ENCODE measurements around the gene PLB1.
A peak's percentile ranks its signal among the peaks of the same experiment; 100 is the strongest.

PLB1 gene

DNA sequence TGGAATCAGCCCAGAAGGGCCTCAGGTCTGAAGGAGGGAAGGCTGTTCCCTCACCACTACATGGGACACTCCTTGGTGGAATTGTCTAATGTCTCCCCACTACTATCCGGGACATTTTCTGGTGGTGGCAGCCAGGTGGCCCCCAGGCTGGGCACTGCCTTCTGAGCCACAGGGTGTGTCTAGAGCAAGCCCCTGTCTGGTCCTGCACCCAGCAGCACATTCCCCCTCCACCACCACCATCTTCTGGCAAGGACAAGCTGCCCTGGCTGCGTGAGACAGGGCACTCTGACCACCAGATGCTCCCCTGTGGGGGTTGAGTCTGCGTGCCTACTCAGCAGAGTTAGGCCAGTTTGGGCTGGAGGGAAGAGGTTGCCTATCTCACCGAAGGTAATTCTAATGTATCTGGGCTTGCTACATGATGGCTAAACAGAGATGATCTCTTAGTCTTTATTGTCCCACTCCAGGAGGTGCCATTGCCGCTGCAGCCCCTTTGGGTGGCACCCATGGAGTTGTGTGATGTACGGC, 106.3 kb downstream of the PLB1 start:
- H3K36me3 ChIP-seq (ENCODE audit: control insufficient read depth, insufficient read depth, low read length), result no peaks in the 10 kb centered on the region
- H3K9ac ChIP-seq, result no peak overlapping the region
- no peaks in the 10 kb centered on the region for H3K27me3 ChIP-seq (ENCODE audit: control insufficient read depth, insufficient read depth, low read length)
- H2AFZ ChIP-seq, result no peak overlapping the region
- peak overlapping the region; percentile 29 for H3K27ac ChIP-seq
- no peak overlapping the region for H3K4me2 ChIP-seq (ENCODE audit: low read length)
- TF ChIP-seq, protein P1, sequence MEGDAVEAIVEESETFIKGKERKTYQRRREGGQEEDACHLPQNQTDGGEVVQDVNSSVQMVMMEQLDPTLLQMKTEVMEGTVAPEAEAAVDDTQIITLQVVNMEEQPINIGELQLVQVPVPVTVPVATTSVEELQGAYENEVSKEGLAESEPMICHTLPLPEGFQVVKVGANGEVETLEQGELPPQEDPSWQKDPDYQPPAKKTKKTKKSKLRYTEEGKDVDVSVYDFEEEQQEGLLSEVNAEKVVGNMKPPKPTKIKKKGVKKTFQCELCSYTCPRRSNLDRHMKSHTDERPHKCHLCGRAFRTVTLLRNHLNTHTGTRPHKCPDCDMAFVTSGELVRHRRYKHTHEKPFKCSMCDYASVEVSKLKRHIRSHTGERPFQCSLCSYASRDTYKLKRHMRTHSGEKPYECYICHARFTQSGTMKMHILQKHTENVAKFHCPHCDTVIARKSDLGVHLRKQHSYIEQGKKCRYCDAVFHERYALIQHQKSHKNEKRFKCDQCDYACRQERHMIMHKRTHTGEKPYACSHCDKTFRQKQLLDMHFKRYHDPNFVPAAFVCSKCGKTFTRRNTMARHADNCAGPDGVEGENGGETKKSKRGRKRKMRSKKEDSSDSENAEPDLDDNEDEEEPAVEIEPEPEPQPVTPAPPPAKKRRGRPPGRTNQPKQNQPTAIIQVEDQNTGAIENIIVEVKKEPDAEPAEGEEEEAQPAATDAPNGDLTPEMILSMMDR (IDR thresholded peaks at IDR 0.05), result no peak
- H3K79me2 ChIP-seq, result no peaks in the 10 kb centered on the region
- peaks cover 11% of the 10 kb centered on the region for H3K4me1 ChIP-seq
- no peak overlapping the region for H3K4me3 ChIP-seq (ENCODE audit: low read depth, low read length)
- no peaks in the 10 kb centered on the region for H3K9me3 ChIP-seq (ENCODE audit: control insufficient read depth, low read length)

DNA sequence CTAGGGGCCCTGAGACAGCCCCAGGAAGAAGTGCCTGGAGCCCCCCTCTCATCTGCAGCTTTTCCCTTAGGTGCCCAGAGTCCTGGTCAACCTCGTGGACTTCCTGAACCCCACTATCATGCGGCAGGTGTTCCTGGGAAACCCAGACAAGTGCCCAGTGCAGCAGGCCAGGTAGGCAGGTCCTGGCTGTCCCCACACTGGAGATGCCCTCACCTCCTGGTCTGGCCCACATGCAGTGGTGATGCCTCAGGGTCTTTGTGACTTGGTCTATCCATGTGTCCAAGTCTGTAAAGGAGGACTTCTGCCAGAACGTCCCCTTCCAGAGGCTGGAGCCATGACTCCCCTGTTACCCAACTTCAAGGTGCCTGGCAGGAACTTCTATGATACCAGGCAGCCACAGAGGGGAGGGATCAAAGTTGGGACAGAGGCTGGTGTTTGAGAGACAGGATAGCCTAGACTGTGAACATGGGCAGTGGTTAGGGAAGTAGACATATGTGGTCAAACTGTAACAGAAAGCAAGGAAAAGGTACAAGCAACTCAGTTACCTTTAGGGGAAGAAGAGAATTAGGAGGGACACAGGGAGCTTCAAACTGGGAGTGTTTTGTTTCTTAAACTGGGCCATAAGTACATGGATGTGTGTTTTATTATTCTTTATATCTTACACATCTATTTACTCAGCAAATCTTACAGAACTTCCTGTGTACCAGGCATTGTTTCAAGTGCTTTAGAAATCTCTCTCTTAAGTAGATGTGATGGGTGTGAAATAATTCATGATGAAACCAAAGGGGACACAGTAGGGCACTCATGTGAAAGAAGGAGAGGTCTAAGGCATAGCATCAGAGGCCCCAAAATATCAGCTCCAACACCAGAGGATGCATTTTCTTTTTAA, 107.1 kb downstream of the PLB1 start:
- no peaks in the 10 kb centered on the region for H3K27me3 ChIP-seq (ENCODE audit: control insufficient read depth, insufficient read depth, low read length)
- H3K4me1 ChIP-seq, result peaks cover 11% of the 10 kb centered on the region
- no peak overlapping the region for H3K4me3 ChIP-seq (ENCODE audit: low read depth, low read length)
- no peaks in the 10 kb centered on the region for H3K79me2 ChIP-seq
- no peaks in the 10 kb centered on the region for H3K9me3 ChIP-seq (ENCODE audit: control insufficient read depth, low read length)
- no peak overlapping the region for H3K9ac ChIP-seq
- TF ChIP-seq, protein P1 (IDR thresholded peaks at IDR 0.05), result no peak
- H3K36me3 ChIP-seq (ENCODE audit: control insufficient read depth, insufficient read depth, low read length), result no peaks in the 10 kb centered on the region
- H3K4me2 ChIP-seq (ENCODE audit: low read length), result no peak overlapping the region
- H3K27ac ChIP-seq, result no peak overlapping the region
- H2AFZ ChIP-seq, result peak overlapping the region; percentile 66

DNA sequence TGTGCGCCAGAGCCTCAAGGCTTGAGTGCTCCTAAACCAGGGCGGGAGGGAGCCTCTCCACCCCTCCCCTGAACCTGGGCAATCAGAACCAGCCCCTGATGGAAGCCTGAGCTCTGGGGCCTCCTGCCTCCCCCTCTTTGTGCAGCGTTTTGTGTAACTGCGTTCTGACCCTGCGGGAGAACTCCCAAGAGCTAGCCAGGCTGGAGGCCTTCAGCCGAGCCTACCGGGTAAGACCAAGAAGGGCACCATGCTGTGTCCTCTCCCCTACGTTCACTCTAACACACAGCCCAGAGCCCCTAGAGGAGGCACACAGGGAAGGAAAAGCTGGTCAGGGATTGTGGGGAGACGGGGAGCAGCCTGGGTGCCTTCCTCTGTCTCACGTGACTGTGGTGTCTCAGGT, 108.0 kb downstream of the PLB1 start:
- Histone ChIP-seq H3K79me2 (no peaks in the 10 kb centered on the region), H3K4me2 (ENCODE audit: low read length) (no peak overlapping the region), H3K9ac (no peak overlapping the region), H2AFZ (peak overlapping the region; percentile 66), H3K36me3 (ENCODE audit: control insufficient read depth, insufficient read depth, low read length) (no peaks in the 10 kb centered on the region), H3K27me3 (ENCODE audit: control insufficient read depth, insufficient read depth, low read length) (no peaks in the 10 kb centered on the region), H3K9me3 (ENCODE audit: control insufficient read depth, low read length) (no peaks in the 10 kb centered on the region), H3K4me3 (ENCODE audit: low read depth, low read length) (no peak overlapping the region), H3K27ac (no peak overlapping the region), H3K4me1 (peaks cover 11% of the 10 kb centered on the region)
- TF ChIP-seq, protein P1 (IDR thresholded peaks at IDR 0.05), result no peak

DNA sequence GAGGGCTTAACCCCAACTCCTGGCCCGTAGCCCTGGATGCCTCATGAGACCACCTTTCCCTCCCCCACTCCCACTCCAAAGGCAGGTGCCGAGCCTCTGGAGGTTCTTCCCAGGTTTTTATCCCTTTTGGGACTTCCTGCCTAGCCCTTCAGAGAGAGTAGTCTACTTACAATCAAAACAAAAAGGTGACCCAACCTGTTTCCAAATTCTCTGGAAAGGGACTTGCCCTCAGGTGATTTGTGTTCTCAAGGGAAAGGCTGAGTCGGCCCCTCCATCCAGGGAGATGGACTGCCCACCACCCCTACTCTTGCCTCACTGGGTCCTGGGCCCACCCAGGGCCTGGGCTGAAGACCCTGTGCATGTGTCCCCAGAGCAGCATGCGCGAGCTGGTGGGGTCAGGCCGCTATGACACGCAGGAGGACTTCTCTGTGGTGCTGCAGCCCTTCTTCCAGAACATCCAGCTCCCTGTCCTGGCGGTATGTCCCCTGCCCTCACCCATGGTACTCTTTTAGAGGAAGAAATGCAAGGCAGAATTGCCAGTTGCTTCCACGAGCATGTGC, 108.5 kb downstream of the PLB1 start:
- Histone ChIP-seq H3K9ac (no peak overlapping the region), H3K4me3 (ENCODE audit: low read depth, low read length) (no peak overlapping the region), H3K9me3 (ENCODE audit: control insufficient read depth, low read length) (no peaks in the 10 kb centered on the region), H3K27me3 (ENCODE audit: control insufficient read depth, insufficient read depth, low read length) (no peaks in the 10 kb centered on the region), H3K79me2 (no peaks in the 10 kb centered on the region), H3K4me1 (peaks cover 11% of the 10 kb centered on the region), H3K27ac (no peak overlapping the region), H3K4me2 (ENCODE audit: low read length) (no peak overlapping the region), H2AFZ (no peak overlapping the region), H3K36me3 (ENCODE audit: control insufficient read depth, insufficient read depth, low read length) (no peaks in the 10 kb centered on the region)
- TF ChIP-seq, protein P1 (IDR thresholded peaks at IDR 0.05), result no peak

Measured in parathyroid adenoma (tissue), 2 donors.